PC-9 (cell line): ENCODE measurements around the gene RTN4R. TPM values are rescaled to one million over a fixed set of nuclear protein-coding genes. Genes with fewer than 3 reads are reported as not detected.

Source experiments
- BruUV-seq: library from RNA; stranded (reverse); fragments of 400-500 nt; replicated peaks from 2 replicates; lab custom pipeline; 2021; lab: Mats Ljungman, UMichigan
- CTCF ChIA-PET: fragments of 300-600 bp; sonication (Branson Sonifier 250); formaldehyde crosslinking; loops from one replicate; lab custom pipeline; 2022; ENCODE audit warnings: antibody characterized with exemption; lab: Charles Lee
- POLR2A ChIA-PET: fragments of 300-600 bp; sonication (Branson Sonifier 250); formaldehyde crosslinking; loops from one replicate; lab custom pipeline; 2022; ENCODE audit warnings: antibody characterized with exemption; ENCODE audit not compliant: unreplicated experiment; lab: Charles Lee
- DNase-seq, 2 experiments: peaks; one replicate each; pipeline versions ENCODE4 v3.0.0 to v3.0.0-alpha.2; 2015 to 2022; ENCODE audit warnings: mixed read lengths in 1 of 2
- H2AFZ ChIP-seq: fragments of 200-600 bp; sonication (generic); 2 replicates; pipeline ENCODE4 v1.8.1; 2017; ENCODE audit warnings: antibody characterized with exemption
- H3F3A ChIP-seq: fragments of 200-600 bp; sonication (generic); 2 replicates; pipeline ENCODE4 v1.8.1; 2017; ENCODE audit warnings: antibody characterized with exemption, mild to moderate bottlenecking, low read depth; ENCODE audit not compliant: insufficient read depth
- H3K27ac ChIP-seq: fragments of 200-600 bp; sonication (generic); 2 replicates; pipeline ENCODE4 v1.6.1; 2016; ENCODE audit warnings: mixed run types
- H3K27me3 ChIP-seq: fragments of 200-600 bp; sonication (generic); 2 replicates; pipeline ENCODE4 v1.6.1; 2016; ENCODE audit warnings: low read depth, mixed run types; ENCODE audit not compliant: insufficient read depth
- H3K36me3 ChIP-seq: fragments of 200-600 bp; sonication (generic); 2 replicates; pipeline ENCODE4 v1.6.1; 2016; ENCODE audit warnings: low read depth, mixed run types
- H3K4me1 ChIP-seq: fragments of 200-600 bp; sonication (generic); replicated peaks from 2 replicates; pipeline ENCODE4 v1.6.1; 2016; ENCODE audit warnings: mixed run types; ENCODE audit not compliant: insufficient read depth
- H3K4me2 ChIP-seq: fragments of 200-600 bp; sonication (generic); 2 replicates; pipeline ENCODE4 v1.6.1; 2017; ENCODE audit warnings: mixed run types
- H3K4me3 ChIP-seq: fragments of 200-600 bp; sonication (generic); 2 replicates; pipeline ENCODE4 v1.6.1; 2016; ENCODE audit warnings: mixed run types
- H3K79me2 ChIP-seq: fragments of 200-600 bp; sonication (generic); 2 replicates; pipeline ENCODE4 v1.6.1; 2017; ENCODE audit warnings: low read depth, mixed run types
- H3K9me2 ChIP-seq: fragments of 200-600 bp; sonication (generic); 2 replicates; pipeline ENCODE4 v1.8.1; 2017; ENCODE audit warnings: mild to moderate bottlenecking; ENCODE audit not compliant: insufficient read depth
- H3K9me3 ChIP-seq: fragments of 200-600 bp; sonication (generic); 2 replicates; pipeline ENCODE4 v1.8.1; 2016; ENCODE audit warnings: low read depth; ENCODE audit not compliant: insufficient read depth
- H4K20me1 ChIP-seq: fragments of 200-600 bp; sonication (generic); 2 replicates; pipeline ENCODE4 v1.8.1; 2017; ENCODE audit not compliant: insufficient read depth
- EZH2 ChIP-seq: fragments of 200-600 bp; sonication (generic); IDR thresholded peaks from 2 replicates; pipeline ENCODE4 v1.8.0; 2017; ENCODE audit warnings: antibody characterized with exemption, low read depth
- intact Hi-C: fragments of 100-400 bp; cut with micrococcal nuclease; formaldehyde crosslinking; loops from one replicate; pipeline ENCODE4 v1.10.0; 2022; ENCODE audit not compliant: unreplicated experiment
- total RNA-seq: library from RNA; stranded (reverse); gene quantifications from 2 replicates; pipeline ENCODE4 v1.2.3, GENCODE V29; 2021
- TF ChIP-seq, protein P1 (sequence below): fragments of 200-600 bp; sonication (generic); conservative IDR thresholded peaks from 2 replicates; pipeline ENCODE4 v1.6.1; 2017; ENCODE audit warnings: mixed run types, antibody characterized with exemption, mild to moderate bottlenecking, moderate library complexity

The RTN4R gene
- total RNA-seq, 1 experiment from 2014 or later, result 5.0 TPM

DNA sequence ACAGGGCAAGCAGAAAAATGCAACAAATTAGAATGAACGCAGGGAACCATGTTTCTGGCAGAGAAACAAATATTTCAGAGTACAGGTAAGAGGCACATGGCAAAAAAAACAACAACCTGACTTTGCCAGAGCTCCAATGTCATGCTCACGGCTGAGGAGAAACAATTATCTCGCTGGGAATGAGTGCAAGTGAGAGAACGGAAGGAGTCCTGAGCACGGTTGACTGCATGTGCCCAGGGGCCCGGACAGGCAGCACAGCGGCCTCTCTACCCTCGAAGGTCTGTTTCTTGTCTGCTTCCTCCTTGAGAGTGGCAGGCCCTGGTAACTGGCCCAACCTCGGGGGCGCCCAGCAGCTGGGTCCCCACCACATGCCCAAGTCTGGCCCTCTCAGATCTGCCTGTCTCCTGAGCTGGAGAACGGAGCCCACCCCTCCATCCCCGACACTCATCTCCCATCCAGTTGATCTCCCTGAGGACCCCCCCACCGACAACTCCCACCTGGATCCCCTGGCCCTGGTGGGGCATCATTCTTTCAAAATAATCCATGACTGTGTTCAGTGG, 24.6 kb upstream of the RTN4R start:
- ChIA-PET CTCF (no interaction called here), POLR2A (no interaction called here)
- intact Hi-C loops, result loop anchor here (10.0 kb wide), 1 partner anchor 162 kb away; no protein-coding TSS in a partner anchor
- Histone ChIP-seq H3K9me3 (no peaks in the 10 kb centered on the region), H3F3A (no peaks in the 10 kb centered on the region), H3K4me3 (no peak overlapping the region), H3K27ac (no peak overlapping the region), H3K36me3 (no peaks in the 10 kb centered on the region), H3K4me2 (no peak overlapping the region), H3K9me2 (no peaks in the 10 kb centered on the region), H3K27me3 (peaks cover 25% of the 10 kb centered on the region), H3K79me2 (no peaks in the 10 kb centered on the region), H3K4me1 (no peaks in the 10 kb centered on the region), H4K20me1 (no peaks in the 10 kb centered on the region), H2AFZ (no peak overlapping the region)
- no peak for DNase-seq
- no TSS peak for BruUV-seq
- TF ChIP-seq, protein P1, sequence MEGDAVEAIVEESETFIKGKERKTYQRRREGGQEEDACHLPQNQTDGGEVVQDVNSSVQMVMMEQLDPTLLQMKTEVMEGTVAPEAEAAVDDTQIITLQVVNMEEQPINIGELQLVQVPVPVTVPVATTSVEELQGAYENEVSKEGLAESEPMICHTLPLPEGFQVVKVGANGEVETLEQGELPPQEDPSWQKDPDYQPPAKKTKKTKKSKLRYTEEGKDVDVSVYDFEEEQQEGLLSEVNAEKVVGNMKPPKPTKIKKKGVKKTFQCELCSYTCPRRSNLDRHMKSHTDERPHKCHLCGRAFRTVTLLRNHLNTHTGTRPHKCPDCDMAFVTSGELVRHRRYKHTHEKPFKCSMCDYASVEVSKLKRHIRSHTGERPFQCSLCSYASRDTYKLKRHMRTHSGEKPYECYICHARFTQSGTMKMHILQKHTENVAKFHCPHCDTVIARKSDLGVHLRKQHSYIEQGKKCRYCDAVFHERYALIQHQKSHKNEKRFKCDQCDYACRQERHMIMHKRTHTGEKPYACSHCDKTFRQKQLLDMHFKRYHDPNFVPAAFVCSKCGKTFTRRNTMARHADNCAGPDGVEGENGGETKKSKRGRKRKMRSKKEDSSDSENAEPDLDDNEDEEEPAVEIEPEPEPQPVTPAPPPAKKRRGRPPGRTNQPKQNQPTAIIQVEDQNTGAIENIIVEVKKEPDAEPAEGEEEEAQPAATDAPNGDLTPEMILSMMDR, result no peak
- no peak for TF ChIP-seq EZH2

DNA sequence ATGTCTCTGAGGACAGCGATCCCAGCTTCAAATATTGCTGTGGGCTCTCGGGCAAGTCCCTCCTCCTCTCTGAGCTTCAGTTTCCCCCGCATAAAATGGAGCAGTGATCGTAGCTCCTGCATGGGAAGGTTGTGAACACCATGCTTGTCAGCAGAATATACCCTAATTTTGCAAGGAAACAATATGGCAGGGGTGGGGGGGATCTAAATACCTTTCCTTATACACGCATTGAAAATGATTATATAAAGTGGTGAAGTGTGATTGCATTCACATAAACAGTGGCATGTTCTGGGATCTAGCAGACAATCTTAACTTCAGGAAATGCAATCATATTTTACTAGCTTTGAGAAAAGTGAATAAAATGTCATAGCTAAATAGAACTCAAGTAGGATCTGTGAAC, 24.0 kb upstream of the RTN4R start:
- Histone ChIP-seq H3K9me3 (no peaks in the 10 kb centered on the region), H3K79me2 (no peaks in the 10 kb centered on the region), H4K20me1 (no peaks in the 10 kb centered on the region), H3K4me1 (no peaks in the 10 kb centered on the region), H3K4me3 (no peak overlapping the region), H3K27me3 (peaks cover 25% of the 10 kb centered on the region), H2AFZ (no peak overlapping the region), H3K27ac (no peak overlapping the region), H3K9me2 (no peaks in the 10 kb centered on the region), H3K4me2 (no peak overlapping the region), H3K36me3 (no peaks in the 10 kb centered on the region), H3F3A (no peaks in the 10 kb centered on the region)
- POLR2A ChIA-PET, result no interaction called here
- intact Hi-C loops, result loop anchor here (10.0 kb wide), 1 partner anchor 163 kb away; no protein-coding TSS in a partner anchor
- BruUV-seq, result no TSS peak
- CTCF ChIA-PET, result no interaction called here
- no peak for DNase-seq
- TF ChIP-seq EZH2, result no peak
- TF ChIP-seq, protein P1, result no peak

DNA sequence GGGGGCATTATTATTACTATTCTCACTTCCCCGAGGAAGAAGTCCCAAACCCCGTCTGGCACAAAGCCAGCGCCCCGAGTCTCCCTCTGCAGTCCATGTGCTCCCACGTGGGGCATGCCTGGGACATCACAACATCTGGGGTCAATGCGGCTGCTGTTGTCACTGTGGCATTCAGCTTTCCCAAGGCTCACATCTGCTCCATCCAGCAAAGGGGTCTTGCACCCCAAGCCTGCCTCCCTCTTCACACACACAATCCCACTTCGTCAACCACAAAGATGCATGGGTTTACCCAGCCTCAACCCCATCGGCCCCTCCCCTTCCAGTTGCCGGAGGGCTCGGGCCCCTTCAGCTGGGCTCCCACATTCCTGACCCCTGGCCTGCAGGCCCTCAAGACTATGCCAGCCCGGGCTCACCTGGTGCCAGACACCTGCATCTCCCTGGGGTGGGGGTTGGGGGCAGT, 23.5 kb upstream of the RTN4R start:
- BruUV-seq, result no TSS peak
- H3K36me3 ChIP-seq, result no peaks in the 10 kb centered on the region
- H3K4me1 ChIP-seq, result no peaks in the 10 kb centered on the region
- H4K20me1 ChIP-seq, result no peaks in the 10 kb centered on the region
- peaks cover 25% of the 10 kb centered on the region for H3K27me3 ChIP-seq
- H3K4me3 ChIP-seq, result no peak overlapping the region
- H3K9me2 ChIP-seq, result no peaks in the 10 kb centered on the region
- no peak overlapping the region for H2AFZ ChIP-seq
- TF ChIP-seq EZH2, result no peak
- TF ChIP-seq, protein P1, result no peak
- DNase-seq, result no peak
- no peaks in the 10 kb centered on the region for H3F3A ChIP-seq
- intact Hi-C loops, result loop anchor here (10.0 kb wide), 1 partner anchor 163 kb away; no protein-coding TSS in a partner anchor
- POLR2A ChIA-PET, result no interaction called here
- no peak overlapping the region for H3K27ac ChIP-seq
- CTCF ChIA-PET, result no interaction called here
- H3K9me3 ChIP-seq, result no peaks in the 10 kb centered on the region
- H3K79me2 ChIP-seq, result no peaks in the 10 kb centered on the region
- H3K4me2 ChIP-seq, result no peak overlapping the region
